Activated CD4-positive, CD25-positive, alpha-beta regulatory T cell treated with anti-CD3 and anti-CD28 coated beads, Interleukin-2, amount 50 U/mL, for 72 hours (primary cell): Measurements from ENCODE around the gene CLSTN2.

ENCODE experiments used
- DNase-seq: peaks from one replicate; pipeline ENCODE4 v3.0.0; 2021

Gene CLSTN2

DNA sequence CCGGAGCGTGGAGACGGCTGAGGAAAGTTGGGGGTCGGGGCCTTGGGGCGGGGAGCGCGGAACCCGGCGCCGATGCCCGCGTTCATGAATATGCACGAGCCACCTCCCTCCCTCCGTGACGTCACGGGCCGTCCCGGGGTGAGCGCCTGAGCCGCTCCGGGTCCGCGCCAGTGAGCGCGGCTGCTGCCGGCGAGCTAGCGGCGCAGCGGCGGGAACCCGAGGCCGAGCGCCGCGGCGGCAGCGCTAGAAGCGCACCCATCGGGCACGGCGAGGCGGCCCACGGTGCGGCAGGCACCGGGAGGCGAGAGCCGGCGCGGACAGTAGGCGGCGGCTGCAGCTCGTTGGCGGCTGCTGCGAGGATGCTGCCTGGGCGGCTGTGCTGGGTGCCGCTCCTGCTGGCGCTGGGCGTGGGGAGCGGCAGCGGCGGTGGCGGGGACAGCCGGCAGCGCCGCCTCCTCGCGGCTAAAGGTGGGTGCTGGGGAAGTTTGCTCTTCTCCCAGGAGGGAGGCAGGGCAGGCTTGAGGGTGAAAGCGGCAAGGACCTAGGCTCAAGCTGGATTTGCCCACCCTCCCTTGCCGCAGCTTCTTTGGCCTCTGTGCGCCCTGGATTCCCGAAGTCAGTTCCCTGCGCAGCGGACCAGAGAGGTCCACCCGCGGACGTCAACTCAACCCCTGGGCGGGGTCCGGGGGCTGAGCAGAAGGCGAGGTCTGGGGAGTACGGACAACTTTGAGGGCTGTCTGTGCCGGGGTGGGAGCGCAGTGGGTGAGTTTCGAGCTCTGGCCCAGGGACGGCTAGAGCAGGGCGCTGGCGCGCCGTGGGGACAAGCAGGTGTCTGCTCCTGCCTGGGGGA is at the start of gene CLSTN2:
CLSTN2 (plus strand) TSS at position 170 of the 850 bp plus-strand sequence.
- no peak for DNase-seq

DNA sequence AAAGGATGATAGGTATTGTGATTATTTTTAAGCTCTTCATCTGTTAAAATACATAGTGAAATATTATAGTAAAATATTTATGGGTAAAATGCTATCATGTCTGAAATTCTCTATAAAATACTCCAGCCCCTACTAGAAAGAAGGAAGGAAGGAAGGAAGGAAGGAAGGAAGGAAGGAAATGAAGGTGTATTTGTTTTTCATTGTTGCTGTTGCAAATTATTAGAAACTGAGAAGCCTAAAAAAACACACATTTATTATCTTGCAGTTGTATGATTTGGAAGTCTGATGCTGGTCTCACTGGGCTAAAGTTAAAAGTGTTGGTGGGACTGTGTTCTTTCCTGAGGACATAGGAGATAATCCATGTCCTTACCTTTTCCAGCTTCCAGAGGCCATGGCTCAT is 47.6 kb upstream of the CLSTN2 start:
- DNase-seq, result no peak

DNA sequence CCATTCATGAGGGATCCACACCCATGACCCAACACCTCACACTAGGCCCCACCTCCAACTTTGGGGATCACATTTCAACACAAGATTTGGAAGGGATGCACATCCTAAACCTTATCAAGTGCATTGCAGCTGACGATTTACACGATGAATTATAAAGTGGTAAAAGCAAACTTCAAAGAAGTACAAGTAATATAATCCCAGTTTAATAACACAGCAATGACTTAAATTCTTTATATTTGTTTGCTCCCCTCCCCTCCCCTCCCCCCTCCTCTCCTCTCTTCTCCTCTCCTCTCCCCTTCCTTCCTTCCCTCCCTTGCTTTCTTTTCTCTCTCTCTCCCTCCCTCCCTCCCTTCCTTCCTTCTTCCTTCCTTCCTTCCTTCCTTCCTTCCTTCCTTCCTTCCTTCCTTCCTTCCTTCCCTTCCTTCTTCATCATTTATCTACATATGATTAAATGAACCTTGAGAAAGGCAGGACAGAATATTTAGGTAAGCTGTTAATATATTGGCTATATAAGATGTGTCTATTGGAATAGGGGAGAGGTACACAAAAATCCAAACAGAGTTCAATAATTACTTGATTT is 46.3 kb upstream of the CLSTN2 start:
- no peak for DNase-seq

DNA sequence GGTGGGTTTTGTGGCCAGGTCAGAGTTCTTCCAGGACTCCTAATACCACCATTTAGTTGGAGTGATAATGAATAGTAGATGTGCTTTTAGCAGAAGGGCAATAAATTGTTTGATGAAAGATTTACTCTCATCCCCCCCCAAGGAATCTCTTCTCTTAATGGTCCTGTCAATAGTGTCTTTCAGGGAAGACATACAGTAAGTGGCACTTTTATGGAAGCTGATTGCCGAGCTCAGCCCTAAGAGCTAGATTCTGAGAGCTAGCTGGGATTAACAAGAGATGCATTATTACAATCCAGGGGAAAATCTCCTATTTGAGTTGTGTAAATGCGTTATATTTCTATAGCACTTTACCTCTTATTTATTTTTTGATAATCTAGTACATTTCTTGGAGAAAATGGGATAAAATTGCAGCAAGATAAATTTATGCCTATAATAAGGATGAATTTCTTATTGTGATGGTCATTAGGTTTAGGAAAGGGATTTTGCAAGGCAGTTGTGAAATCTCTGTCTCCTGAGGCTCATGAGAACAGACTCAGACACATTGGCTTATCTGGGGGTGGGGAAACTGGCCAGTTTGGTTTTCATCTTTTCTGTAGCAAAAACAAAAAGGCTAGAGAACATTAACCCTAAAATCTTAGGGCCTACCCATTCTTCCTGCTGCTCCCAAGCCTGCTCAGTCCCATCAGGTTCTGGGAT is 41.6 kb upstream of the CLSTN2 start:
- DNase-seq, result no peak

DNA sequence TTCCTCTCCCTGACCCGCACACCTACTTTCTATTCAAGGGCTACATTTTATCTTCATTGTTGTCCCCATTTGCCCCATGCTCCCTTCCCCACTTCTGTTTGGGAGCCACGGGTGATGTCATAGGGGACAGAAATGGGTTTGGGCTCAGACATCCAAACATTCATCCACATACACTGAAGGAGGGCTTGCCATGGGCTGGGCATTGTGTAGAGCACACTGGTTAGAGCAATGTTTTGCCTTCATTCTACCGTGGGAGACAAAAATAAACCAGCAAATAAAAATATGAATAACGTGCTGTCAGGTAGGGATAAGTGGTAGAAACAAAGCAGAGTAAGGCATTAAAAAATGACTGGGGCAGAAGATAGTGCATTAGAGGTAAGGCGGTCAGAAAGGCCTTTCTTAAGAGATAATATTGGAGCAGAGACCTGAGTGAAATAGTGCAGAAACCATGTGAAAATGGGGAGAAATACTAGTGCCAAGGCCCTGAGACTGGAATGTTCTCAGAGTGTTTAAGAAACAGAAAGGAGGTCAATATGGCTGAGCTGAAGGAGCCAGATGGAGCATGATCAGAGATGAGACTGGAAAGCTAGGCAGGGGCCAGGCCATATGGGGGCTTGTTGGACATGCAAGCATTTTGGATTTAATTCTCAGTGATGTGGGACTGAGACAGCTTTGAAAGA is 40.9 kb upstream of the CLSTN2 start:
- no peak for DNase-seq

DNA sequence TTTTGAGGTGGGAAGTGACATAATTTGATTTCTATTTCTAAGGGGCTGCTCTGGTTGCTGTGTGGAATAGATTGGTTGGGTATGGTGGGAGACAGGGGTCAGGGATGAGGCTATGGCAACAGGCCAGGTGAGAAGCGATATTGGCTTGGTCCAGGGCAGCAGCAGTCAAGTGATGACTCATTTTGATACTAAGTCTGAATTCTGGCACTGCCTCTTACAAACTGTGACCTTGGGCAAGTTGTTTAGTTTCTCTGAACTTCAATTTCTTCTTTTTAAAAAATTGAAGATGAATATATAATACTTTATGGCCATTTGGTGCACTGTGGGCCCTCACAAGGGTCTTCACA is 40.4 kb upstream of the CLSTN2 start:
- no peak for DNase-seq

DNA sequence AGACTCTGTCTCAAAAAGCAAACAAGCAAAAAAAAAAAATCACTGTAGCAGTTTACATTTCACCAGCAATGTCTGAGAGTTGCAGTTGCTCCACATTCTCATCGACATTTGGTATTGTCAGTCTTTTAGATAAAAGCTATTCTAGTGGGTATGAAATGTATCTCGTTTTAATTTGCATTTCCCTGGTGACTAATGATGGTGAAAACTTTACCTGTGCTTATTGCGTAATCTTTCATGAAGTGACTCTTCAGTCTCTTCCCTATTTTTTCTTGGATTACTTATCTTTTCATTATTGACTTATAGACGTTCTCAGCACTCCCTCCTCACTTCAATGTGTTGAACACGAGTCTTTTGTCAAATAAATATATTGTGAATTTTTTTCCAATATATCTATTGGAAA is 37.2 kb upstream of the CLSTN2 start:
- no peak for DNase-seq

DNA sequence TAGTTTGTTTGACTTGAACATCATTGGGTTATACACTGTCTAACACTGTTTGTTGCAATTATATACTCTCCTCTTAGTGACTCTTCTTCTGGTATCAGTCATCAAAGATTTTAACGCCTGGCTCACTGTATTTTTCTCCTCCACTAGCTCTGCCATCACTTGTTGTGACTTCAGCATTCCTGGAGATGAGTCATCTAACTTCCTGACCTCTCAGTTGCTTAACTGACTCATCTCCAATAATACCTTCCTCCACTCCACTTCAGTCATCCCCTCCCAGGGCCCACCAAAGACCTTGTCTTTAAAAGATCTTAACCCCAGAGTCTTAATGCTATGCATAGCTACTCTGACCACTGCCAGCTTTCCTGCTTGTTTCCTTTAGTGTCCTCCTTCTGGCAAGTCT is 28.6 kb upstream of the CLSTN2 start:
- DNase-seq, result no peak

DNA sequence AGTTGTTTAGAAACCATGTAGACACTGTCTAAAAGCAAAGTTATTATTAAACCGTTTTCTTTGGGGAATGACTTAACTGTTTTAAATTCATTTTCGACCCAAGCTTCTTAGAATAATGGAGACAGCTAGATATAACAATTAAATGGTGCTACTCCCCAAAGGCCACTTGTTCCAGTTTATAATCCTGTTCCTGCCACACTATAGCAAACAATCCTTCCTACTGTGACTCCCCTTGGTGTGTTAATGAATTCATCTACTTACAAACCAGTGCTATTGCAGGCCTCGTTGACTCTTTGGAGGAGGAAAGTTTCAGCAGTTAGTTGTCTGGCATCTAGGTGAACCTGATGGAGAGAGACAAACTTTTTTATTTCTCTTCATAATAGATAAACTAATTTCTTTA is 25.2 kb upstream of the CLSTN2 start:
- DNase-seq, result no peak

DNA sequence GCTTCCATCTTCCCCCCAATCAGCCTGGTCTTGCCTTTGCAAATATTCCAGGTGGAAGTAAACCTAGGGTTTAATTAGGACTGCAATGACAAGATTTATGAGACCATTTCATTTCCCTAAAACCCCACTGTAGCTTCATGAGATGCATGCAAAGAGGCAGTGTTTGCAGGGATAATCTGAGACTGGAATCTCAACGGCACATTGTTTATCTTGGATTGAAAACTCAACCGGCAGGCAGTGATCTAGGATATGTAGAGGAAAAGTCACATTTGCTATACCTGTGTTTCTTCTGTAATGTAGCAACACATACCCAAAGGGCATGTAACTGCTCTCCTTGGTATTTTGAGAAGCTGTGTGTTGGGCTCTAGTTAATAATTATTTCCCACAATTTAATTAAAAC is 18.7 kb upstream of the CLSTN2 start:
- no peak for DNase-seq

DNA sequence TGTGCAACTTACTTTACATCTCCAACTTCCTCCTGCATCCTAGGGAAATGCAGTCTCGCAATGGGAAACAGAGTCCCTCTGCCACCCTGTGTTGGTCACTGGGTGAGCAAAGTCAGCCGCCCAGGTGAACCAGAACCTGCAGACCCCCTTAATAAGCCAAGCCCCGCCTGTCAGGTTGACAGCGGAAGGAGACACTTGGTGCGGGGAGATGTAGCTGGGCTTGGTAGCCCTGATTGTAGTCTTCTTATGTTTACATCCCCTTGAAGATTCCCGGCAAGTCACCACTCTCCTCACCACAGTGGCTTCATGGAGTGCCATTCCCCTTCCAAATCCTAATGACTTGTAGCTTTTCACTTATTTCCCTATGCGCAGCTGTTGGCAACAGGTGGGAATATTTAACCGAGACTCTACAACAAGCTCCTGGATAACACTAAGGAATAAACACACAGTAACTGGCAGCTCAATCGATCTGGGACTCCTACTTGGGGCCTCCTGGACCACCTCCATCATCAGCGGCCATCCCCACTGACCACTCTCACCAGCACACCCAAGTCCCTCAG is 17.7 kb upstream of the CLSTN2 start:
- DNase-seq, result no peak

DNA sequence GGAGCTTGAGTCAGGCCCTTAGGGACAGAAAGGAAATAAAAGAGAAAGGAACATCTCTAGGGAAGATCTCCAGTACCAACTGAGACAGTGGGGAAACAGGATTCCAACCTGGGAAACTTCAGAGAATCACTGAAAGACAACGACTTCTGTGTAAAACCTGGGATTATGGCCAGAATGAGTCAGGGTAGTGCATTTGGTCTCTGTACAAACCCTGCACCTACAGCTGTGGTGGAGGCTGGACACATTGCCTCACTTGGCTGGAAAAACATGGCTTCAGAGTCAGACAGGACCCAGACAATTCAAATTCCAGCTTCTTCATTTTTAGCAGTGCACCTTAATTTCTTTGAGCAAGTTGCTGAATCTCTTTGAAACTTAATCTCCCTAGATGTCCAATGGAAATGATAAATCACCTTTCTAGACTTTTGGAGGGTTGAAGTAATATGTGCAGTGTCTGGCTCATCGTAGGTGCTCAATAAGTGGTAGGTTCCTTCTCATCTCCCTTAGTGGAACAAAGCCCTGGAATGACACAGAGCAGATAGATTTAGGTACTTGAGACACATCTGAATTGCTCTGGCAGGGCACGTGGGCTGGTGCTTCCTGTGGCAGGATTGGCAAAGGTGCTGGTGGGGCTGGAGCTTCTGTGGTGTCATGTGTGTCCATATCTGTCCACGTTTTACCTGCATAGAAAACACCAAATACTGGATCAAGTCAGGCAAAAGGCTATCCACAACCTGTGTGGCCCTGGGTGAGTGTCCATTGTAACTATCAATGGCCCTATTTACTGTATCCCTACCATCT is 6.1 kb upstream of the CLSTN2 start:
- DNase-seq, result no peak

DNA sequence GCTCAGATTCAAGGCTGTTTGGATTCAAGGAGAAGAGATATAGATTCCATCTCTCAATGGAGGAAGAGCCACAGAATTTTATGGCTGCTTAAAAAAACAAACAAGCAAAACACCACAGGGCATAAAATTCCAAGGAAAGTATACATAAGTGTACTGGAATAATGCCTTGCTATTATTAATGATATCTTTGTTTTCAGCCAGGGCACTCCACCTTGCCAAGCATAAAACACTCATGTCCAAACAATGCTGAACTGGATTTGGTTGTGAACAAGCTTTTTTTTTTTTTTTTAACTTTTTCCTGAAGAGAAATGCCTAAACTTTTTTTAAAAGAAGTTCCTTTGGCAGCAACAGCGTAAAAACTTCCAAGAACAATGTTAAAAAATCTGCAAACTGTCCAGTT is 4.8 kb upstream of the CLSTN2 start:
- DNase-seq, result no peak

DNA sequence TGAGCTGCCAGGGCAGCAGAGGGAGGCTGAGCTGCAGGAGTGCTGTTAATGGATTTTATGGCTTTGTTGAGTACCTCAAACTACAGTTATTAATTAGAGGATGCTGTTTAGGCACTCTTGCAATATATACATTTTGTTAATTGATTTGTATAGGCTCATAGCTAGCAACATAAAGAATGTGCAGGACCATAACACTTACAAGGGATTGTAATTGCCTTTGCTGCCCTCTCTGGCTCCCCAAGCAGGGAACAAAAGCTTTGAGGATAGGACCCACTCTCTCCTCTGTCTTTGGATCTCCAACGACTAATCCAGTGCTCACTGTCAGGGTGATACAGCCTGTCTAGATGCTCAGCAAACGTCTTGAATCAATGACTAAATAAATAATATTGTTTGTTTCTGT is 1.2 kb upstream of the CLSTN2 start:
- DNase-seq, result no peak

DNA sequence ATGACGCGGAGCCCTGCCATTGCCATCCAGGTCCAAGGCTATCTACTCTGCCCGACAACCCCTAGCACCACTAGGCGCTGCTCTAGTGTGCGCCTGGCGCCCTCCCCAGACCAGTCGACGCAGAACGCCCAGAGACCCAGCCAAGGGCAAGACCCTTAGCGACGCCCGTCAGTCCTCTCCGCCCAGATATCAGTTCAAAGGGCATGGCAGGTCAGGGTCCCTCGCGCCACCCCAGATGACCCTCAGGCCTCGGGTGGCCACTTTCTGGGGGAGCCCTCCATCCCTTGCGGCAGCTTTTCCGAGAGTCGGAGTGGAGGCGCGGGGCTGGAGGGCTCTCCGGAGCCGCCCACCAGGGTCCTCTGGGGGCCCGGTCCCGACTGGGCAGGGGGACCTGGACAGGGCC is 371 bp upstream of the CLSTN2 start:
- DNase-seq, result no peak

DNA sequence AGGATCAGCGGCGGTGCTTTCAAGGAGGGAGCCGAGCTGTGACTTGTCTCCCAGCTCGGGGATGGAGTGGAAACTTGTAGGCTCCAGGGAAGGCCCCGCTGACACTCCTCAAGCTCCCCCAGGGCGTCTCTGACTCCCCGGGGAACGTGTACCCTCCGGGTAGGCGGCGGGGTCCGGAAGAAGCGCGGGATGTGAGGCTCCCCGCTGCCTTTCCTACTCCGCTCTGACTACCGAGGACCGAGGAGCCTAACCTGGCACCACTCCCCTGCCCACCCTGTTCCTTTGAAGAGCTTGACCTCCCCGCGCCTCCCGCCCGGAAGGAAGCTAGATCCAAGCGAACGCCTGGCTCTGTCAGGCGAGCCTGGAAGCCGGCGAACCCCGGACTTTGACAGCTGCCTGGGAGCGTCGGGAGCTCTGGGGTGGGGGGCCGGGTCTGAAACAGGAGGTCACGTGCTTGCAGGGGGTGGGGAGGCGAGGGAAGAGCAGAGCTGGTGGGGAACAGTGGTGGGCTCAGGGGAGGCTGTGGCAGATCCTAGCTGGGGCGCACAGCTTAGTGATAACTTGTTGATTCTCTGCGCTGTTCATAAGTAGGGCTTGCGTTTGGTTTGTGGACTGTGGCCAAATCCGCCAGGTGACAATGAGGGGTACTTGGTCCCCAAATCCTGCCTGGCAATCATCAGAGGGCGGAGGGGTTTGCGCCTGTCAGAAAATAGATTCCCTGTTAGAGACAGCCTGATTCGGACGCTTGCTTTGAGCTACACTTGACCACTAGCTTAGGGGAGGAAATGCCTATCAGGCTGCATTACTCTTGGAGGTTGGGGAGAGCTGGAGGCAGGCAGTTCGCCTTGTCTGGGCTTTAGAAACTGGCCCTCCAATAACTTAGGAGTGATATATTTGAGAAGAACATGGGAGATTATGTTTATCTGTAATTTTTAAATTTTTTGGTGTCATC is 1.2 kb downstream of the CLSTN2 start:
- no peak for DNase-seq

DNA sequence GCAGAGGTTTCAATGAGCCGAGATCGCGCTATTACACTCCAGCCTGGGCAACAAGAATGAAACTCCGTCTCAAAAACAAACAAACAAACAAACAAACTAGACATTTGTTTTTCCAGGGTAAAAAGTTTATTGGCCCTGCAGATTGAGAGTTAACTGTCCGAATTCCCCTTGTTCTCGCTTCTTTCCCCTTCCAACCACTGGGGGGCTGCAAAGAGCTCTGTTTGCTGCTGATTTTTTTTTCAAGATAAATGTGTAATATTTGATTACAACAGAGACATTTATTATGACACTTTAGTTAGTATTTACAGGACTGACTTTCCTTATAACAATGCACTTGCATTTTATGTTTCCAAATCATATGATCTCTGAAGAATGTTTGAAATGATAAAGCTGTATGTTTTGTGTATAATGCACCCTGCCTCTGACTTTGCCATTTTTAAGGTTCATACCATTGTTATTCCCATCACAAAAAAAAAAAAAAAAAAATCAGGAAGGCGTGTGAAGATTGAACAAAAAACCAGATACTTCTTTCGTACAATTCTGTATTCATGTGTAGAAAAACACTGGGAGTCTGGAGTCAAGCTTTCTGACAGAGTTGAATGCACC is 2.8 kb downstream of the CLSTN2 start:
- no peak for DNase-seq

DNA sequence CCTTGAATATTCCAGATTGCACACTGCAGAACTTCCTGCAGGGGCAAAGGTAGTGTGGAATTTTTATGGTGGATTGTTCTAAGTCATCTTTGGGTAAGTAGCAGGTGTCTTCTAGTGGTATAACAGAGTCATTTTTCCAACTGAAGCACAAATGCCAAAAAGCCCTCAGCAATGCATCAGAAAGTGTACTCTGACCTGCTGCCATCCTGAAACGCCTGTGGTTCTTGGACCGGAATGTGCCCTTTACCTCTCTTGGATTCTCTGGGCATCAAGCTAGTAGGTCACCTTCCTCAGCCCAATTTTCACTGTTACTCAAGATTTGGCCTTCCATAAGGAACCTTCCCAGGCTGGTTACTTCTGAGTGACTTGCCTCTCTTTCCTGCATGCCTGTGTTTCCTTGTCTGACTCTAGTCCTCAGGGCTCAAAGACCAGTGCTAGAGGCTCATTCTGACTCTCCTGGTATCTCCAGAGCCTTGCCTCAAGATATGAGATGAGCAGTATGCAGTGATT is 4.8 kb downstream of the CLSTN2 start:
- DNase-seq, result no peak

DNA sequence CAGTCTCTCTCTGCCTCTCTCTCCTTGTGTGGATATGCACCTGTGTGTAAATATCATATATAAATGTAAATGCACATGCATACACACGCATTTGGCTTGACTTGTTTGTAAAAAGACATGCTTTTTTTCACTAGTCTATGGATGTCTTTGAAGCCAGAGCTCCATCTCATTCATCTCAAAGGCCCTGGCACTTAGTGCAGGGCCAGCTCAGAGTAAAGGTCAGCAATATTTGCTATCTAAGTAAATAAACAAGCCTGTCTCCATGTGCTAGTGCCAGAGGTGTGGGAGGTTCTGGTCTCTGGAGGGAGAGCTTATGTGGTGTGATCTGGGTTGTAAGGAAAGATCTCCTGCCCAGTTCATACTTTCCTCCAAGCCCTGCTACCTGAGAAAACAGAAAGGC is 5.6 kb downstream of the CLSTN2 start:
- DNase-seq, result no peak

DNA sequence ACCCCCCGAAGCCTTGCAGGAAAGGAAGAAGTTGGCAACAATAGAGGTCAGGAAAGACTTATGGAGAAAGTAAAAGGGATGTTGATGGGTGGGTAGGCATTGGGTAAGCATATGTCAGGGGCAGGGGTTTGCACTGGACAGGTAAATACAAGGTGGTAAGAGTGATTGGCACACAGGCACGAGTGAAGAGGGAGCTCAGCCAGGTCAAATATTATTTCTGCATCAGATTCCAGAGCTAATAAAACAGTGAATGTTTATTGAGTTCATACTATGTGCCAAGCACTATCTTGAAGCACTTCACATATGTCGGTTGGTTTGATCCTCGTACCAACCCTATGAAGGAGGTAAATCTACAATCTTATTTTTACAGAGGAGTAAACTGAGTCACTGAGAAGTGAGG is 6.6 kb downstream of the CLSTN2 start:
- DNase-seq, result no peak
